Stimulated activated naive CD8-positive, alpha-beta T cell treated with anti-CD3 and anti-CD28 coated beads, Interleukin-15, Interleukin-2, amounts not matched to agents 100 U/mL and 50 U/mL, for 24 hours (primary cell): ENCODE data around the gene HSP90AB1.

Experiments
- ATAC-seq: fragments of 150-1000 bp; cut with Tn5 transposase; one replicate; pipeline ENCODE4 v1.10.0; 2021
- DNase-seq: peaks from one replicate; pipeline ENCODE4 v3.0.0; 2021

Gene HSP90AB1

GRCh38 chr6:44268095-44268628 is 21.3 kb downstream of the HSP90AB1 start:
- ATAC-seq = no peak
- DNase-seq = peak; percentile 70

DNA sequence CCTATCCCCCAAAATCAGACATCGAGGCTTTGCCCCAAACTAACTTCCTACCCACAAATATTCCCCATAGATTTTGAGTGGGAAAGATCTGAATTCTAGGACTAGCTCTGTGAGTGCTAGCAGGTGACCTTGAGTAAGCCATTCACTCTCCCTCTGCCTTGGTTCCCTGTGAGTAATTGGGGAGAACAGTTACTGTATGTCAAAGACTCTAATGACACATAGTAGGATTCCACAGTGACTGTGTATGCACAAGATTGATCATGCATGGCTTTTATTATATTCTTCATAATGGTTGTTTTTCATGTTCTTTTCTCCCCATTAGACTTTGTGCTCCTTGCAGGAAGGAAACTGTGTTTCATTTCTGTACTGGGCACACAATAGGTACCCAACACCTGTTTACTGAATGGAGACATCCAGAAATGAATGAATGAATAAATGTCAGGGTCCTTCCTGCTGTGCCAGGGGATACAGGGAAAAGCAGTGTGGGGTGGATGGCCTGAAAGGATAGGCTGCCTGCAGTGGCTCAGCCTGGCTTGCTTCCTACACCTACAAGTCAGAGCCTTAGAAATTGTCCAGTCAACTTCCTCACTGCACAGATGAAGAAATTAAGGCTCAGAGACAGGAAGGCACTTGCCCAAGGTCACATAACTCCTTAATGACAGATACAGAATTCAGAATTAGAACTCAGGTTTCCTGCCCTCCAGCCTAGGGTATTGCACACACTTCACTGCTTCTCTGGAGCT is 22.4 kb downstream of the HSP90AB1 start:
- ATAC-seq = no peak
- DNase-seq = no peak

DNA sequence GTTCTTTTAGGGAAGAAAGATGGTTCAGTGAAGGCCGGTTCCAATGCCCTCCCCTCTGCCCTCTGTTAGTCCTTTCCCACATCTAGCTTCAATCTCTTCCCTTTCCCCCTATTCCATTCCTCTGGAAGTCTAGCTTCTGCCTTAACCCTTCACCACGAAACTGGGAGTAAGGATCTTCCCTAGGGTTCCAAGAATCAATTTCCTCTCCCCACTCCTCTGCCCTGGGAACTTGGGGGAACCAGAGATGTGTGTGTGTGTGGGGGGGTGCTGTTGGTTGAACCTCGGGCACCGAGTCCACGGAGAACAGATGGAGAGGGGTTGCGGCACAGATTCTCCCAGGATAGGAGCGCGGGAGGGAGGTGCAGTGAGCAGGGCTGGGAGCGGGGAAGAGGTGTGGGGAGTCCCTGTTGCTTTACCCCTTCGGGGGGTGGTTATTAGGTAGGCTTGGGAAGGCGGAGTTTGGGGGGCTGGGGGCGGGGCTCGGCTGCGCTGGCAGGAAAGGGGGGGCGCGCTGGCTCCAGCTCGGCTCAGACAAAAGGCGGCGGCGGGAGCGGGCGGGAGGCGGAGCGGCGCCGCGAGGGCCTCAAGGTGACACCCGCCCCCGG is 23.1 kb downstream of the HSP90AB1 start, which contains the start of gene TMEM151B:
Gene TMEM151B, plus strand, starts transcription at position 530 of the 605 bp plus-strand sequence. CDS start 293 bp downstream, outside the sequence.
- ATAC-seq = no peak
- DNase-seq = peak; percentile 34

- DNase-seq = no peak
- ATAC-seq = no peak
Measured at GRCh38 chr6:44270526-44271405, 23.9 kb downstream of the HSP90AB1 start.

- DNase-seq (no peak), ATAC-seq (no peak)
Measured at GRCh38 chr6:44271406-44271723, 24.5 kb downstream of the HSP90AB1 start.

DNA sequence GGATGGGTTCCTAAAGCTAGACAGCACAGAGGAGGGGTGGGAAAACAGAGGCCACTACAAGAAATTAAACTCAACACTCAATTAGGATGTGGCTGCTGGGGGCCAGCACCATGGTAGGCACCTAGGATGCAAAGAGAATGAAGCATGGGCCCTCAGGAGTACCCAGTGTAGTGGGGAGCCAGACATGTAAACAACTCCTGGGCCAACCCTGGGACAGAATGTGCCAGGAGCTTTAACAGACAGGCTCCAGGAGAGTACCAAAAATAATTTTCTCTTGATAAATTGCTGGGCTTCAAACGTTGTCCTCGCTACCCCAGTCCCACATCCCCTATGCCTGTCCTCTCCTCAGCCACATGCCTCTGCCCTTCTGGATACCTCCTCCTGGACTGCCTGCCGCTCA is 25.0 kb downstream of the HSP90AB1 start:
- DNase-seq (no peak), ATAC-seq (no peak)

GRCh38 chr6:44272529-44272928 is 25.6 kb downstream of the HSP90AB1 start:
- DNase-seq (no peak), ATAC-seq (no peak)

GRCh38 chr6:44272999-44273566 is 26.2 kb downstream of the HSP90AB1 start:
- no peak for DNase-seq

DNA sequence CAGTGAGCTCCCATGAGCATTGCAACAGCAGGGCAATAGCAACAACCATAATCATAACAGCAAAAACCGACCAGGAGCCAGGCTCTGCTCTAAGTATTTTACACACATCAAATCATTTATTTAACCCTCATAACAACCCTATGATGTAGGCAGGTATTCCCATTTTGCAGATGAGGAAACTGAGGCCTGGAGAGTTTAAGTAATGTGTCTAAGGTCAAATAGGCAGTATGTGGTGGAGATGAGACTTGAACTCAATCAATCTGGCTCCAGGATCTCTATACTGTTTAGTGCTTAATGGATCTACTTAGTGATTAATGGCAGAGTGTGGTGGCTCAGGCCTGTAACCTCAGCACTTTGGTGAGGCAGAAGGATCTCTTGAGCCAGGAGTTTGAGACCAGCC is 26.7 kb downstream of the HSP90AB1 start:
- no peak for ATAC-seq
- no peak for DNase-seq

More at GRCh38 chr6:44272999-44273566, 26.2 kb downstream of the HSP90AB1 start:
- no peak for ATAC-seq

DNA sequence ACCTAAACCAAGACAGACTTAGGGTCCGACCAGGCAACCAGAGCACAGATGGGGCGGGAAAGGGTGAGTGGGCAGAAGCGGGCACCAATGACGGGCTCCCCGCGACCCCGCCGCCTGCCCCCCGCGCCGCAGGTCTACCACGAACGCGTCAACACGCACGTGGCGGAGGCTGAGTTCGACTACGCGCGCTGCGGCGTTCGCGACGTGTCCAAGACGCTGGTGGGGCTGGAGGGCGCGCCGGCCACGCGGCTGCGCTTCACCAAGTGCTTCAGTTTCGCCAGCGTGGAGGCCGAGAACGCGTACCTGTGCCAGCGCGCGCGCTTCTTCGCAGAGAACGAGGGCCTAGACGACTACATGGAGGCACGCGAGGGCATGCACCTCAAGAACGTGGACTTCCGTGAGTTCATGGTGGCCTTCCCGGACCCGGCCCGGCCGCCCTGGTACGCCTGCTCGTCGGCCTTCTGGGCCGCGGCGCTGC is 28.4 kb downstream of the HSP90AB1 start:
- DNase-seq = no peak
- ATAC-seq = no peak

GRCh38 chr6:44275749-44276648 is 29.1 kb downstream of the HSP90AB1 start:
- ATAC-seq = peak; percentile 68
- peak; percentile 36 for DNase-seq

- DNase-seq (no peak), ATAC-seq (no peak)
Measured at GRCh38 chr6:44276667-44277640, 30.1 kb downstream of the HSP90AB1 start.

DNA sequence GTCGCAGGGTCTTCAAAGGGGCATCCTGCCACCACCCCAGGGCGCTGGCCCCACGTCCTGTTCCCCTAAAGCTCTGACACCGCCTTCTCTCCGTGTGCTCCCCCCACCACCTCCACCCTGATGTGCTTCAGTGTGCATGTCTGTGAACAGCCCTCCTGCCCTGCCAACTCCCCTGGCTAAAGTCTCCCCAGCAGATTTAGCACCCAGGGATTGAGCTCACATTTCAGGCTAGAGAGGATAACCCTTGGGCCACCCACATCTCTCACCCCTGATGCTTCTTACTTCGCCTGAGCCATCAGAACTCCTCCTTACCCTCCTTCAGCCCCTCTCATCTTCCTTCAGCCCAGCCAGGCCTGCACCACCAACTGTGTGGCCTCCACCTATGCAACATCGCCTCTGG is 30.9 kb downstream of the HSP90AB1 start:
- ATAC-seq = no peak

DNA sequence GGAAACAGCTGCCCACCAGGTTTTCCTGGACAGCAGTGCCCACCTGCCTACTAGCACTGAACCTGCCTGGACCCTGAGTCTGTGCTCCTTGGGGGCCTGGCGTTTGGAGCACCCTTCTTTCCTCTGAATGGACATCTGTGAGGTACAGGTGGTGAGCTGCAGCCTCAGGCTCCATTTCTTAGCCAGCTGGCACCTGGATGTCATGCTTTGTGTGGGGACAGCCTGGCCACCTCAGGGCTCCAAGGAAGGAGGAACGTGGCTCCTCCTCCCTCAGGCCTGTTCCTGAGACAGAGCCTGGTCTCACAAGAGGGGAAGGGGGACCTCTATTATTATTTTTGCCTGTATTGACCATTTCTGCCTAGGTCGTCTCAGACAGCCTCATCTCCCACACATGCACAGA is 31.4 kb downstream of the HSP90AB1 start:
- ATAC-seq = no peak
- no peak for DNase-seq

More for the DNA sequence above, 30.9 kb downstream of the HSP90AB1 start:
- DNase-seq = no peak

DNA sequence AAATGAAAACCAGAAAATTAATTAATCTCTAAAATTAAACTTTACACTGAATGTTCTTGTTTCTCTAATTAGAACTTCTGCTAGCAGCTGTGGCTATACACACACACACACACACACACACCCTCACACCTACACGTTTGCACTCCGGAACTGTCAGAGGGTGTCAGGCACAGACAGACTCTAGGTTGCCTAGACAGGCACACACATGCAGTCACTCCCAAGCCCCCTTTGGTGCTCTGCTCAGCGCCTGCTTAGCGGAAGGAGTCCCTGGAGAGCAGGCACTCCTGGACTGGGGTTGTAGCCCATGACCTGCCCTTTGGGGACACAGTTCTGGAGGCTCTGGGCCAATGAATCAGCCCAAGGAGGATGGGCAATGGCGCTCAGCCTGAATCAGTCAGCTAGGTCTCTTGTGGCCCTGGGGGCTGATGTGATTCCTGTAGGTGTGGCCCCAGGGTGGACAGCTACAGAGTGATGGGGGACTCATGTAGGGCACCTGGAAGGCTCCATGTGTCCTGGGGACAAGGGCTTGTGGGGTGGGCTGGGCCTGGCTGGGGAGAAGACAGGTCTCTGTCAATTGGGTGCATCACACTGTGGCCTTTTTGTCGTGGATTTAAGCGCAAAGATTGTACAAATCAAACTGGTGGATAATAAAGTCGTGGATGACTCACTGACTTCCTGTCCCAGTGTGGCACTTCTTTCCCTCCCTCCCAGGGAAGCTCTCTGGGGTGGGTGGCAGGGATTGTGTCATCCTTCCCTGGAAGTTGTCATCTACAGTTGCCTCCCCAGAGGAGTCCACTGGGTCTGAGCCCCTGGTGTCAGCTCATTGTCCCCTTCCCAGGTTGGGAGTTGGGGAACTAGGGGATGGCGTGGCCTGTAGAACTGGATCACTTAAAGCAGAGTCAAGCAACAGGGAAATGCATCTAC is 32.1 kb downstream of the HSP90AB1 start:
- DNase-seq (no peak), ATAC-seq (no peak)

DNA sequence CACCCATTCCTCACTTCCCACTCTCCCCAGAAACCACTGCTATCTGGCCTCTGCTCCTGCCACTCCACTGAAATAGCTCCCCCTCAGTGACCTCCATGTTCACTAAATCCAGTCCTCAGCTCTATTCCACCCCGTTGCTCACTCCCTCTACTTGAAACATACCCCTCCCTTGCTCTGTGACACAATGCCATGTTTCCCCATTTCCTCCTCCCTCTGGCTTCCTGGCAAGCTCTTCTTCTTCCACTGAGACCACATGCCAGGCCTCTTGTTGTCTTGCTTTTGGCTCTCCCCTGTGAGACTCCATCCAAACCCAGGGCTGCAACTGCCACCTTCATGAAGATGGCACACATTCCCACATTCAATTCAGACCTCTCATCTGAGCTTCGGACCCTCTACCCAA is 37.2 kb downstream of the HSP90AB1 start:
- ATAC-seq (no peak), DNase-seq (no peak)

DNA sequence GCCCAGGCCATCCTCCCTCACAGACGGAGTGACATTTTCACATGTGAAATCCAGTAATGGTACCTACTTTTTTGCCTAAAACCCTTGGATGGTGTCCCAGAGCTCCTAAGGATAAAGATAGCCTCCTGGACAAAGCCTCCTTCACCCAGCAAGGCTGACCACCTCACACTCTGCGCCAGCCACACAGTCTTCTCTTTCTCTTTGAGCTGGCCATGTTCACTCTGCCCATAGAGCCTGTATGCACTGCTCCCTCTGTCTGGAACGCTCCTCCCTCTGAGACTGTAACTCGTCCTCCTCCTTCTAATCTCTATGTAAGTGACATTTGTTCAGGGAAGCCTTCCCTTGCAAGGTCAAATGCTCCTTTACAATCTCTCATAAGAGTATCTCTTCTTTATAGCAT is 38.0 kb downstream of the HSP90AB1 start:
- no peak for ATAC-seq

GRCh38 chr6:44285552-44286284 is 38.8 kb downstream of the HSP90AB1 start:
- ATAC-seq (no peak), DNase-seq (no peak)

More for the DNA sequence above, 38.0 kb downstream of the HSP90AB1 start:
- DNase-seq = no peak
